Panc1 (cell line): ENCODE data around the gene RPRD1A. TPM values are rescaled to one million over a fixed set of nuclear protein-coding genes. Genes with fewer than 3 reads are reported as not detected.
"Not testable (repeated sequence)": the region's sequence is repeated elsewhere in the genome, so short reads cannot be mapped to it uniquely, and the experiment has no call there.

Source experiments
- ATAC-seq: fragments of 200-7000 bp; cut with Tn5 transposase; 2 replicates; pipeline ENCODE4 v1.9.1; 2020; ENCODE audit warnings: mild to moderate bottlenecking, moderate library complexity
- BruUV-seq: library from RNA; stranded (reverse); fragments of 400-500 nt; replicated peaks from 2 replicates; lab custom pipeline; 2021; lab: Mats Ljungman, UMichigan
- CTCF ChIA-PET: fragments of 300-600 bp; sonication (Branson Sonifier 250); formaldehyde crosslinking; loops from one replicate; lab custom pipeline; 2022; ENCODE audit warnings: antibody characterized with exemption; lab: Charles Lee
- POLR2A ChIA-PET: fragments of 300-600 bp; sonication (Branson Sonifier 250); formaldehyde crosslinking; loops from one replicate; lab custom pipeline; 2022; ENCODE audit warnings: antibody characterized with exemption; lab: Charles Lee
- DNase-seq: peaks from one replicate; pipeline ENCODE4 v3.0.0-alpha.2; 2010; ENCODE audit warnings: low read depth, low spot score
- H3K27ac ChIP-seq: 2 replicates; pipeline ENCODE4 v1.5.1; 2011; ENCODE audit warnings: mild to moderate bottlenecking, low read length, inconsistent platforms
- H3K27me3 ChIP-seq: fragments of 200-500 bp; sonication (Bioruptor generic); 2 replicates; pipeline ENCODE4 v1.6.0; 2014; ENCODE audit warnings: low read length, inconsistent platforms; ENCODE audit not compliant: control insufficient read depth, insufficient read depth
- H3K36me3 ChIP-seq: fragments of 200-500 bp; sonication (Bioruptor generic); 2 replicates; pipeline ENCODE4 v1.5.1; 2014; ENCODE audit warnings: inconsistent platforms, mild to moderate bottlenecking, low read length, moderate library complexity; ENCODE audit not compliant: control insufficient read depth, insufficient read depth
- H3K4me1 ChIP-seq: 2 replicates; pipeline ENCODE4 v1.5.1; 2011; ENCODE audit warnings: inconsistent platforms, mild to moderate bottlenecking, low read length, moderate library complexity; ENCODE audit not compliant: control insufficient read depth, insufficient read depth
- H3K4me3 ChIP-seq, 2 experiments: 2 replicates each; pipeline ENCODE4 v1.5.1; 2011 to 2012; ENCODE audit warnings: low read depth in 2 of 2, low read length in 2 of 2, mild to moderate bottlenecking in 2 of 2, inconsistent platforms in 1 of 2, moderate library complexity in 1 of 2
- H3K9me3 ChIP-seq: fragments of 200-500 bp; sonication (Bioruptor generic); 2 replicates; pipeline ENCODE4 v1.5.1; 2014; ENCODE audit warnings: low read depth, mild to moderate bottlenecking, inconsistent platforms, low read length, moderate library complexity; ENCODE audit not compliant: control insufficient read depth, insufficient read depth
- CTCF ChIP-seq: fragments of 450-650 bp; IDR thresholded peaks from 2 replicates; pipeline ENCODE4 v1.5.1; 2017; ENCODE audit warnings: mild to moderate bottlenecking
- POLR2AphosphoS5 ChIP-seq: IDR thresholded peaks from 2 replicates; pipeline ENCODE4 v1.6.1; 2012; ENCODE audit warnings: mild to moderate bottlenecking, low read depth, low read length, moderate library complexity
- SIN3A ChIP-seq: IDR thresholded peaks from 2 replicates; pipeline ENCODE4 v1.6.1; 2012; ENCODE audit warnings: low read depth, mild to moderate bottlenecking, low read length, moderate library complexity, borderline replicate concordance; ENCODE audit not compliant: insufficient read depth
- TCF7L2 ChIP-seq: IDR thresholded peaks from 2 replicates; pipeline ENCODE4 v1.6.1; 2011; ENCODE audit warnings: mild to moderate bottlenecking, low read depth, low read length, inconsistent platforms
- in situ Hi-C: cut with HindIII; loops from 2 replicates; pipeline ENCODE4 v1.10.0; 2016; ENCODE audit warnings: low sequenced_read_pairs, low pct_unique_long_range_greater_than_20kb
- intact Hi-C: fragments of 100-400 bp; cut with micrococcal nuclease; formaldehyde crosslinking; loops from one replicate; pipeline ENCODE4 v1.10.0; 2022; ENCODE audit not compliant: unreplicated experiment
- total RNA-seq: library from RNA; stranded (reverse); gene quantifications from one replicate; pipeline ENCODE4 v1.2.1, GENCODE V29; 2021; ENCODE audit not compliant: unreplicated experiment
- TF ChIP-seq, protein P1 (sequence below), 2 experiments: IDR thresholded peaks; 2 replicates each; pipeline ENCODE4 v1.6.1; 2011 to 2012; ENCODE audit warnings: low read depth in 2 of 2, control low read depth in 1 of 2, low read length in 1 of 2, mild to moderate bottlenecking in 1 of 2, moderate library complexity in 1 of 2; ENCODE audit not compliant: insufficient read depth in 1 of 2

The RPRD1A gene
- total RNA-seq, 1 experiment from 2014 or later: 44.0 TPM

GRCh38 chr18:35969676-35970075, 97.7 kb downstream of the RPRD1A start:
- TF ChIP-seq POLR2AphosphoS5: no peak
- TF ChIP-seq, protein P1, sequence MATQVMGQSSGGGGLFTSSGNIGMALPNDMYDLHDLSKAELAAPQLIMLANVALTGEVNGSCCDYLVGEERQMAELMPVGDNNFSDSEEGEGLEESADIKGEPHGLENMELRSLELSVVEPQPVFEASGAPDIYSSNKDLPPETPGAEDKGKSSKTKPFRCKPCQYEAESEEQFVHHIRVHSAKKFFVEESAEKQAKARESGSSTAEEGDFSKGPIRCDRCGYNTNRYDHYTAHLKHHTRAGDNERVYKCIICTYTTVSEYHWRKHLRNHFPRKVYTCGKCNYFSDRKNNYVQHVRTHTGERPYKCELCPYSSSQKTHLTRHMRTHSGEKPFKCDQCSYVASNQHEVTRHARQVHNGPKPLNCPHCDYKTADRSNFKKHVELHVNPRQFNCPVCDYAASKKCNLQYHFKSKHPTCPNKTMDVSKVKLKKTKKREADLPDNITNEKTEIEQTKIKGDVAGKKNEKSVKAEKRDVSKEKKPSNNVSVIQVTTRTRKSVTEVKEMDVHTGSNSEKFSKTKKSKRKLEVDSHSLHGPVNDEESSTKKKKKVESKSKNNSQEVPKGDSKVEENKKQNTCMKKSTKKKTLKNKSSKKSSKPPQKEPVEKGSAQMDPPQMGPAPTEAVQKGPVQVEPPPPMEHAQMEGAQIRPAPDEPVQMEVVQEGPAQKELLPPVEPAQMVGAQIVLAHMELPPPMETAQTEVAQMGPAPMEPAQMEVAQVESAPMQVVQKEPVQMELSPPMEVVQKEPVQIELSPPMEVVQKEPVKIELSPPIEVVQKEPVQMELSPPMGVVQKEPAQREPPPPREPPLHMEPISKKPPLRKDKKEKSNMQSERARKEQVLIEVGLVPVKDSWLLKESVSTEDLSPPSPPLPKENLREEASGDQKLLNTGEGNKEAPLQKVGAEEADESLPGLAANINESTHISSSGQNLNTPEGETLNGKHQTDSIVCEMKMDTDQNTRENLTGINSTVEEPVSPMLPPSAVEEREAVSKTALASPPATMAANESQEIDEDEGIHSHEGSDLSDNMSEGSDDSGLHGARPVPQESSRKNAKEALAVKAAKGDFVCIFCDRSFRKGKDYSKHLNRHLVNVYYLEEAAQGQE (IDR thresholded peaks at IDR 0.05; ENCODE audit: insufficient read depth in 1 of 2, low read depth in 2 of 2, low read length in 1 of 2): no peak
- no peak for TF ChIP-seq SIN3A
- TF ChIP-seq CTCF: no peak
- no peak for TF ChIP-seq TCF7L2
- peaks cover 13% of the 10 kb centered on the region; the same call in 1 of the 2 replicates for H3K36me3 ChIP-seq
- H3K9me3 ChIP-seq: no peaks in the 10 kb centered on the region
- peaks cover 11% of the 10 kb centered on the region for H3K4me1 ChIP-seq
- POLR2A ChIA-PET: no interaction called here
- DNase-seq (no peak), ATAC-seq (no peak)
- intact Hi-C loops: no loop called here
- CTCF ChIA-PET: no interaction called here
- BruUV-seq: no TSS peak
- H3K4me3 ChIP-seq: no peak overlapping the region
- no peaks in the 10 kb centered on the region for H3K27me3 ChIP-seq
- in situ Hi-C loops: no loop called here
- peak overlapping the region; percentile 44; the same call in 1 of the 2 replicates for H3K27ac ChIP-seq

- no peak for ATAC-seq
- Histone ChIP-seq H3K36me3 (peaks cover 11% of the 10 kb centered on the region; the same call in 1 of the 2 replicates), H3K9me3 (no peaks in the 10 kb centered on the region), H3K4me3 (no peak overlapping the region), H3K27me3 (no peaks in the 10 kb centered on the region), H3K4me1 (peaks cover under 1% of the 10 kb centered on the region), H3K27ac (no peak overlapping the region)
- in situ Hi-C loops (no loop called here), intact Hi-C loops (no loop called here)
- CTCF ChIA-PET: no interaction called here
- no TSS peak for BruUV-seq
- TF ChIP-seq TCF7L2 (no peak), CTCF (no peak), SIN3A (no peak), POLR2AphosphoS5 (no peak)
- TF ChIP-seq, protein P1 (IDR thresholded peaks at IDR 0.05; ENCODE audit: insufficient read depth in 1 of 2, low read depth in 2 of 2, low read length in 1 of 2): no peak
- DNase-seq: no peak
- POLR2A ChIA-PET: no interaction called here
These were observed 99.0 kb downstream of the RPRD1A start for GRCh38 chr18:35968278-35968880.

- H3K27me3 ChIP-seq, POLR2A ChIA-PET, H3K4me1 ChIP-seq, CTCF ChIA-PET, in situ Hi-C loops, DNase-seq, H3K27ac ChIP-seq, intact Hi-C loops, H3K4me3 ChIP-seq, H3K36me3 ChIP-seq, ATAC-seq, BruUV-seq, H3K9me3 ChIP-seq: not testable (repeated sequence)
These were observed 99.5 kb downstream of the RPRD1A start for GRCh38 chr18:35967866-35968265.
